ENCODE measurements around the gene PRPH. TPM values are rescaled to one million over a fixed set of nuclear protein-coding genes. Genes with fewer than 3 reads are reported as not detected.
"Not testable (repeated sequence)": the region's sequence is repeated elsewhere in the genome, so short reads cannot be mapped to it uniquely, and the experiment has no call there.

PRPH gene
- total and polyA plus RNA-seq, 2 of the 8 experiments (the other 6 are each of a cell fraction or from before 2014, with no cell fraction given) = 0.79 to 1.4 TPM

DNA sequence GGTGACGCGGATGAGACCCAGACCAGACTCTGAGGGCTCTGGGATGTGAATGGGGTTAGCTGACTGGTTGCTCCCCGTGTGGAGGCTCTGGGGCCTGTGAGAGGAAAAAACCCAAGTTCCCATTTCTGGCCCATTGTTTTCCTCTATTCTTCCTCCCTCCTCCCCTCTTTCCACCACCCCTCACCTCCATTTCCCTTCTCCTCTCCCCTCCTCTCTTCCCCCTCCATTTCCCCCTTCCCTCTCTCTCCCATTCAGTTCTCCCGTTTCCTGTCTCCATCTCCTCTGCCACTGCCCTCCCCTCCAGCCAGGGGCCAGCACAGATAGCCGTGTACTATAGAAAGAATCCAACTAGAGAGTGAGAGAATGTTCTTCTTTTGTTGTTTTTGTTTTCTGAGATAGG is 12.6 kb upstream of the PRPH start (continued):
- no peak for TF ChIP-seq POLR2AphosphoS5 (IDR thresholded peaks at IDR 0.05; ENCODE audit: low read depth, low read length)
- TF ChIP-seq RNF2 (IDR thresholded peaks at IDR 0.05; ENCODE audit: borderline replicate concordance, low read depth, low read length, missing control alignments, poor library complexity, severe bottlenecking) = no peak
- no peak for TF ChIP-seq CREB1 (IDR thresholded peaks at IDR 0.05)
- no peak for TF ChIP-seq TAF1 (IDR thresholded peaks at IDR 0.05; ENCODE audit: low read depth, low read length)
- no peak for TF ChIP-seq TAF7 (optimal IDR thresholded peaks at IDR 0.05; ENCODE audit: borderline replicate concordance, low read depth, low read length)

GRCh38 chr12:49282740-49283375 is 12.1 kb upstream of the PRPH start:
- H3K79me1 ChIP-seq (ENCODE audit: low read depth, low read length); H3K9ac ChIP-seq (replicated peaks in 1 of 4; ENCODE audit: extremely low read depth in 1 of 4, low read depth in 3 of 4, low read length in 3 of 4); H2AFZ ChIP-seq (ENCODE audit: low read length); H3K9me3 ChIP-seq (ENCODE audit: insufficient read depth in 2 of 2, low read depth in 1 of 2, low read length in 1 of 2); H3K27ac ChIP-seq (ENCODE audit: low read depth, low read length); H3K56ac ChIP-seq (replicated peaks; ENCODE audit: insufficient read length, low read depth, low read length); H4K8ac ChIP-seq (ENCODE audit: extremely low read depth, insufficient read depth, low read length); H2AK5ac ChIP-seq (ENCODE audit: low read depth, low read length); FAIRE-seq; H2BK20ac ChIP-seq (ENCODE audit: low read length); H4K91ac ChIP-seq (replicated peaks; ENCODE audit: insufficient read length, low read length); H3K36me3 ChIP-seq (ENCODE audit: control insufficient read depth in 2 of 4, insufficient read depth in 4 of 4, low read length in 3 of 4); H2BK5ac ChIP-seq (ENCODE audit: low read depth, low read length); H3K23ac ChIP-seq (ENCODE audit: insufficient read length); H3K4me2 ChIP-seq (ENCODE audit: insufficient read depth in 1 of 2, low read depth in 2 of 2, low read length in 2 of 2); H2BK15ac ChIP-seq (ENCODE audit: low read length); H2BK120ac ChIP-seq (replicated peaks; ENCODE audit: low read depth, low read length); H3K14ac ChIP-seq (ENCODE audit: insufficient read length); H3K27me3 ChIP-seq (replicated peaks in 1 of 4; ENCODE audit: control insufficient read depth in 3 of 4, extremely low read depth in 1 of 4, insufficient read depth in 3 of 4, low read length in 3 of 4); H3K4me3 ChIP-seq (ENCODE audit: extremely low read depth in 1 of 4, insufficient read depth in 2 of 4, low read depth in 3 of 4, low read length in 4 of 4); H3K4me1 ChIP-seq (replicated peaks in 1 of 4; ENCODE audit: control insufficient read depth in 3 of 4, insufficient read depth in 4 of 4, low read length in 3 of 4); H2BK12ac ChIP-seq (ENCODE audit: low read depth, low read length); H3K23me2 ChIP-seq (ENCODE audit: low read depth, low read length); H3K18ac ChIP-seq (ENCODE audit: extremely low read depth, low read length); H4K20me1 ChIP-seq (replicated peaks in 1 of 2; ENCODE audit: control insufficient read depth in 1 of 2, insufficient read depth in 2 of 2, low read length in 2 of 2); H3K79me2 ChIP-seq (ENCODE audit: control insufficient read depth in 1 of 2, insufficient read depth in 2 of 2, low read length in 2 of 2); DNase-seq (ENCODE audit: low read depth in 1 of 2, low spot score in 2 of 2); H3K4ac ChIP-seq (replicated peaks; ENCODE audit: insufficient read length, low read depth, low read length); H4K5ac ChIP-seq (ENCODE audit: insufficient read length, low read depth, low read length): not testable (repeated sequence)
- WGBS, 2 experiments (ENCODE audit: extremely low coverage in 1 of 2, insufficient coverage in 1 of 2, insufficient read length in 1 of 2, insufficient replicate concordance in 2 of 2, low coverage in 1 of 2, low lambda C conversion rate in 2 of 2, missing lambda C conversion rate in 1 of 2) = 88% methylated on average over 2 of the region's 6 CpGs; no CpG with 5 or more reads in 1 of the 2 experiments
- ChIA-PET CTCF (ENCODE audit: partially characterized antibody) (interaction anchor here (0.8 to 17.0 kb wide), 12 partner anchors 14 to 392 kb away, joined by 3 to 172 read pairs (median 4); partner anchors contain the start of genes DNAJC22 and PRPH), POLR2A (ENCODE audit: partially characterized antibody) (interaction anchor here (0.7 to 1.7 kb wide), 7 partner anchors 8 to 63 kb away, joined by 3 to 5 read pairs (median 4); partner anchors contain the start of gene DNAJC22)

All from H1 (cell line).